HEK293 (cell line): ENCODE measurements around the gene TGFB1.

Source experiments
- AEBP2 ChIP-seq: fragments of 450-650 bp; formaldehyde crosslinking; IDR thresholded peaks from 2 replicates; pipeline ENCODE4 v1.5.1; 2016; ENCODE audit warnings: missing biosample characterization, missing genetic modification characterization, borderline replicate concordance
- EGR2 ChIP-seq: fragments of 450-650 bp; formaldehyde crosslinking; IDR thresholded peaks from 2 replicates; pipeline ENCODE4 v1.5.1; 2016; ENCODE audit warnings: low read depth, missing biosample characterization, missing genetic modification characterization
- GLIS2 ChIP-seq: fragments of 450-650 bp; formaldehyde crosslinking; IDR thresholded peaks from 2 replicates; pipeline ENCODE4 v1.5.1; 2016; ENCODE audit warnings: missing biosample characterization, missing genetic modification characterization
- HIC1 ChIP-seq: fragments of 450-650 bp; formaldehyde crosslinking; IDR thresholded peaks from 2 replicates; pipeline ENCODE4 v1.5.1; 2016; ENCODE audit warnings: missing biosample characterization, missing genetic modification characterization
- HOXD13 ChIP-seq: sonication (generic); formaldehyde crosslinking; IDR thresholded peaks from 2 replicates; pipeline ENCODE4 v1.8.0; 2022; ENCODE audit warnings: missing genetic modification reagents, borderline replicate concordance
- KLF8 ChIP-seq: fragments of 450-650 bp; formaldehyde crosslinking; IDR thresholded peaks from 2 replicates; pipeline ENCODE4 v1.5.1; 2016; ENCODE audit warnings: missing biosample characterization, missing genetic modification characterization
- MEIS1 ChIP-seq: sonication (generic); formaldehyde crosslinking; IDR thresholded peaks from 2 replicates; pipeline ENCODE4 v1.8.1; 2022; ENCODE audit warnings: missing genetic modification reagents, mild to moderate bottlenecking, borderline replicate concordance
- RBAK ChIP-seq: fragments of 450-650 bp; formaldehyde crosslinking; IDR thresholded peaks from 2 replicates; pipeline ENCODE4 v1.5.1; 2016; ENCODE audit warnings: missing biosample characterization, missing genetic modification characterization
- SETDB1 ChIP-seq: IDR thresholded peaks from one replicate; pipeline ENCODE4 v1.6.1; 2017; ENCODE audit warnings: mild to moderate bottlenecking, low read length, moderate library complexity, mixed read lengths; ENCODE audit not compliant: insufficient read length
- SP3 ChIP-seq: fragments of 450-650 bp; formaldehyde crosslinking; IDR thresholded peaks from 2 replicates; pipeline ENCODE4 v1.5.1; 2016; ENCODE audit warnings: missing biosample characterization, missing genetic modification characterization
- YY1 ChIP-seq: fragments of 450-650 bp; formaldehyde crosslinking; IDR thresholded peaks from 2 replicates; pipeline ENCODE4 v1.5.1; 2018; ENCODE audit warnings: missing biosample characterization, missing genetic modification characterization
- ZBTB20 ChIP-seq: fragments of 450-650 bp; formaldehyde crosslinking; IDR thresholded peaks from 2 replicates; pipeline ENCODE4 v1.5.1; 2016; ENCODE audit warnings: missing biosample characterization, missing genetic modification characterization
- ZBTB21 ChIP-seq: fragments of 450-650 bp; formaldehyde crosslinking; IDR thresholded peaks from 2 replicates; pipeline ENCODE4 v1.5.1; 2017; ENCODE audit warnings: missing biosample characterization, missing genetic modification characterization
- ZNF133 ChIP-seq: fragments of 450-650 bp; formaldehyde crosslinking; IDR thresholded peaks from 2 replicates; pipeline ENCODE4 v1.5.1; 2016; ENCODE audit warnings: missing biosample characterization, missing genetic modification characterization
- ZNF140 ChIP-seq: fragments of 450-650 bp; formaldehyde crosslinking; IDR thresholded peaks from 2 replicates; pipeline ENCODE4 v1.5.1; 2016; ENCODE audit warnings: missing biosample characterization, missing genetic modification characterization
- ZNF184 ChIP-seq: fragments of 450-650 bp; IDR thresholded peaks from 2 replicates; pipeline ENCODE4 v1.5.1; 2018; ENCODE audit warnings: missing biosample characterization, mild to moderate bottlenecking, missing genetic modification characterization
- ZNF26 ChIP-seq: fragments of 450-650 bp; formaldehyde crosslinking; IDR thresholded peaks from 2 replicates; pipeline ENCODE4 v1.5.1; 2016; ENCODE audit warnings: missing biosample characterization, missing genetic modification characterization
- ZNF292 ChIP-seq: fragments of 450-650 bp; formaldehyde crosslinking; IDR thresholded peaks from 2 replicates; pipeline ENCODE4 v1.5.1; 2016; ENCODE audit warnings: low read depth, missing biosample characterization, missing genetic modification characterization, borderline replicate concordance
- ZNF311 ChIP-seq: fragments of 450-650 bp; formaldehyde crosslinking; IDR thresholded peaks from 2 replicates; pipeline ENCODE4 v1.5.1; 2017; ENCODE audit warnings: missing biosample characterization, missing genetic modification characterization, borderline replicate concordance
- ZNF37A ChIP-seq: fragments of 450-650 bp; IDR thresholded peaks from 2 replicates; pipeline ENCODE4 v1.5.1; 2018; ENCODE audit warnings: missing biosample characterization, missing genetic modification characterization
- ZNF423 ChIP-seq: fragments of 450-650 bp; formaldehyde crosslinking; IDR thresholded peaks from 2 replicates; pipeline ENCODE4 v1.5.1; 2016; ENCODE audit warnings: missing biosample characterization, missing genetic modification characterization
- ZNF548 ChIP-seq: fragments of 450-650 bp; formaldehyde crosslinking; IDR thresholded peaks from 2 replicates; pipeline ENCODE4 v1.5.1; 2016; ENCODE audit warnings: missing biosample characterization, missing genetic modification characterization
- ZNF560 ChIP-seq: fragments of 450-650 bp; formaldehyde crosslinking; IDR thresholded peaks from 2 replicates; pipeline ENCODE4 v1.5.1; 2017; ENCODE audit warnings: missing biosample characterization, missing genetic modification characterization, borderline replicate concordance
- ZNF580 ChIP-seq: fragments of 450-650 bp; formaldehyde crosslinking; IDR thresholded peaks from 2 replicates; pipeline ENCODE4 v1.5.1; 2016; ENCODE audit warnings: missing biosample characterization, missing genetic modification characterization
- ZNF600 ChIP-seq: fragments of 450-650 bp; formaldehyde crosslinking; IDR thresholded peaks from 2 replicates; pipeline ENCODE4 v1.5.1; 2016; ENCODE audit warnings: missing biosample characterization, missing genetic modification characterization
- ZNF623 ChIP-seq: fragments of 450-650 bp; formaldehyde crosslinking; IDR thresholded peaks from 2 replicates; pipeline ENCODE4 v1.5.1; 2016; ENCODE audit warnings: missing biosample characterization, missing genetic modification characterization
- ZNF639 ChIP-seq: fragments of 450-650 bp; formaldehyde crosslinking; IDR thresholded peaks from 2 replicates; pipeline ENCODE4 v1.5.1; 2016; ENCODE audit warnings: missing biosample characterization, missing genetic modification characterization
- ZNF658 ChIP-seq: fragments of 450-650 bp; formaldehyde crosslinking; IDR thresholded peaks from 2 replicates; pipeline ENCODE4; 2016; ENCODE audit warnings: missing biosample characterization, missing genetic modification characterization
- ZNF660 ChIP-seq: fragments of 450-650 bp; IDR thresholded peaks from 2 replicates; pipeline ENCODE4 v1.5.1; 2018; ENCODE audit warnings: missing biosample characterization, mild to moderate bottlenecking, missing genetic modification characterization
- ZNF670 ChIP-seq: fragments of 450-650 bp; formaldehyde crosslinking; IDR thresholded peaks from 2 replicates; pipeline ENCODE4 v1.5.1; 2016; ENCODE audit warnings: missing biosample characterization, missing genetic modification characterization, low read depth
- ZNF785 ChIP-seq: fragments of 450-650 bp; formaldehyde crosslinking; IDR thresholded peaks from 2 replicates; pipeline ENCODE4 v1.5.1; 2016; ENCODE audit warnings: missing biosample characterization, missing genetic modification characterization
- ZNF792 ChIP-seq: fragments of 450-650 bp; formaldehyde crosslinking; IDR thresholded peaks from 2 replicates; pipeline ENCODE4 v1.5.1; 2016; ENCODE audit warnings: missing biosample characterization, missing genetic modification characterization
- ZSCAN5A ChIP-seq: fragments of 450-650 bp; formaldehyde crosslinking; IDR thresholded peaks from 2 replicates; pipeline ENCODE4 v1.5.1; 2016; ENCODE audit warnings: missing biosample characterization, missing genetic modification characterization
- ZXDB ChIP-seq: fragments of 450-650 bp; formaldehyde crosslinking; IDR thresholded peaks from 2 replicates; pipeline ENCODE4 v1.5.1; 2016; ENCODE audit warnings: missing biosample characterization, missing genetic modification characterization

Gene TGFB1

GRCh38 chr19:41376241-41376997 is 22.7 kb upstream of the TGFB1 start, which contains the start of gene TMEM91 (continued):
- no peak for TF ChIP-seq GLIS2 (tag by site-specific recombination)
- no peak for TF ChIP-seq ZNF26 (tag by site-specific recombination)
- no peak; the same call in 1 of the 2 replicates for TF ChIP-seq ZNF133 (tag by site-specific recombination)
- TF ChIP-seq RBAK, result no peak
- TF ChIP-seq ZNF580 (tag by site-specific recombination), result no peak
- TF ChIP-seq ZNF311 (tag by site-specific recombination), result no peak
- no peak for TF ChIP-seq ZNF548 (tag by site-specific recombination)
- TF ChIP-seq HIC1 (tag by site-specific recombination), result no peak
- TF ChIP-seq SETDB1, result no peak
- TF ChIP-seq ZNF670 (tag by site-specific recombination), result no peak
- no peak for TF ChIP-seq ZNF792 (tag by site-specific recombination)
- no peak for TF ChIP-seq HOXD13 (CRISPR knock-in tag)
- no peak for TF ChIP-seq ZBTB21 (tag by site-specific recombination)
- TF ChIP-seq MEIS1 (CRISPR knock-in tag), result no peak
- no peak for TF ChIP-seq YY1 (tag by site-specific recombination)
- peak; percentile 57; the same call in 1 of the 2 replicates for TF ChIP-seq SP3
- TF ChIP-seq ZNF600, result no peak
- TF ChIP-seq ZNF140 (tag by site-specific recombination), result no peak
- no peak for TF ChIP-seq ZNF623 (tag by site-specific recombination)
- TF ChIP-seq ZNF660, result peak; percentile 48; the same call in 1 of the 2 replicates
- TF ChIP-seq ZNF423 (tag by site-specific recombination), result no peak
- TF ChIP-seq ZSCAN5A (tag by site-specific recombination), result no peak
- no peak for TF ChIP-seq KLF8 (tag by site-specific recombination)
- TF ChIP-seq ZBTB20 (tag by site-specific recombination), result peak; percentile 72
- no peak for TF ChIP-seq ZNF639 (tag by site-specific recombination)
- peak; percentile 28; the same call in 1 of the 2 replicates for TF ChIP-seq ZXDB (tag by site-specific recombination)
- no peak for TF ChIP-seq ZNF785 (tag by site-specific recombination)
- TF ChIP-seq ZNF292 (tag by site-specific recombination), result no peak
- TF ChIP-seq EGR2 (tag by site-specific recombination), result no peak
- TF ChIP-seq ZNF184, result no peak
- no peak for TF ChIP-seq ZNF37A
- TF ChIP-seq ZNF560 (tag by site-specific recombination), result no peak
- no peak for TF ChIP-seq AEBP2 (tag by site-specific recombination)
- no peak for TF ChIP-seq ZNF658 (tag by site-specific recombination)
